Subcutaneous adipose tissue (tissue), 4 donors: ENCODE results near the gene PEX10. TPM values are rescaled to one million over a fixed set of nuclear protein-coding genes. Genes with fewer than 3 reads are reported as not detected.

Source experiments
- CTCF ChIP-seq: fragments of 450-650 bp; IDR thresholded peaks from one replicate; pipeline ENCODE4 v1.5.1; 2016; ENCODE audit warnings: low read depth, mild to moderate bottlenecking, control low read depth, antibody characterized with exemption, moderate library complexity
- total RNA-seq, 4 donors: library from RNA; depleted of rRNA; stranded (reverse); fragments of >200 nt; gene quantifications; one replicate each; pipeline ENCODE4 v1.1.0, GENCODE V29; 2016

PEX10 gene
- total RNA-seq, 4 donors from 2014 or later, result 16.0 to 45.0 (median 27.3) TPM

GRCh38 chr1:2446861-2447260 is 34.5 kb upstream of the PEX10 start:
- TF ChIP-seq CTCF, result no peak

DNA sequence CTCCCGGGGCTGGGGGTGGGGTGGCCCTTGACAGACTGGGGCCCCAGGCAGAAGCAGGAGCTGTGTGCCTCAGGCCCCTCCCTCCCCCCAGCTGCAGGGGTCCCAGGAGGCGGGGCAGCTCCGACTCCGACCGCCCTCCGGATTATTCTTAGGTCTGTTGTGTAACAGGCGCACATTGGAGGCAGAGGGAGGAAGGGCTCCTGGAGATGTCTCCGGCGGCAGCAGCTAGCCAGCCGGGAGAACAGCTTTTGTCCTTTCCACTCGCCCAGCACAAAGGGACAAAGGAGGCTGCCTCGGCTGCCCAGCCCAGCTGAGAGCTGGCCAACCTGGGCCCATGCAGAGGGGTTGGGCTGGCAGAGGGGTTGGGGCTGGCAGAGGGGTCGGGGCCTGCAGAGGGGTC is 34.0 kb upstream of the PEX10 start:
- TF ChIP-seq CTCF, result no peak

DNA sequence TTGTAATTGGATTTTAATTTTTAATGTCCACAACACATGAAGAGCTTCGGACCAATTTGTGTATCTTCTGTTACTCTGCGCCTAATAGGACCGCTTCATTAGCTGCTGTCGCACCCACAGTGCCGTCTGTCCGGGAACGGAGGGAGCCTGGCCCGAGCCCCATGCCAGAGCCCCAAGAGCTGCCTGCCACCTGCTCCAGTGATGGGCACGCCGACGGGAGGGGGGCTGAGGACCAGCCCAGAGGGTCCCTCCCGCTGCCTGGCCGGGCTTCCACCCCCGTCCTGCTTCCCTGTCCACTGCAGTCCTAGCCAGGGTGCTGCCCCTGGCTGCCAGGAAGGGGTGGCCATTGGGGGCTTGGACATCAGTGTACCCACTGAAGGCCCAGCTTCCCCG is 33.5 kb upstream of the PEX10 start:
- no peak for TF ChIP-seq CTCF

DNA sequence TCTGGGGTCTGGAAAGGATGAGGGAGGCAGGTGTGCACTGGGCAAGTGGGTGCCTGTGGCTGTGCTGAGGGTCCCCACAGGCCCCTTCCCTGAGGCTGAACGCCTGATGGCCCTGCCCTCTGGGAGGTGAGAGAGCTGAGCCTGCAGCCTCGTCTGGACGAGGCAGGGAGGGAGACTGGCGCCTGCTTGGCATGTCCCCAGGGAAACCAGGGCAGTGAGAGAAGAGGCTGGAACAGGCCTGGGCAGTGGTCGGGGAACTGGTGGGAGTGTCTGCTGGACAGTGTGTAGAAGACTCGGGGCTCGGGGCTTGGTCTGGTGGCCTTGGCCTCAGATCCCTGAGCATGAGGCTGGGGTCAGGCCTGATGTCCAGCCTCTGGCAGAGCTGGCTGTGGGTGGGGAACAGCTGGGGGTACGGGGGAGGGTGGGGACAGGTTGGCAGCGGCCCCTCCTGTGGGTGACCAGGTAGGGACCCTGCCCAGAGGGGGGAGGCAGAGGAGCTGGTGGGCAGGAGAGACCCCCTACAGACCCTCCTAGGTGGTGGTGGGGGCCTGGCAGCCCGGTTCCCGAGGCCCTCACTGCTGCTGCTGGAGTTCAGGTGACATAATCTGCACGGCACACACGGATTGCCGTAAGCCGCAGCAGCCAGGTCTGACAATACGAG is 32.9 kb upstream of the PEX10 start:
- TF ChIP-seq CTCF, result no peak

DNA sequence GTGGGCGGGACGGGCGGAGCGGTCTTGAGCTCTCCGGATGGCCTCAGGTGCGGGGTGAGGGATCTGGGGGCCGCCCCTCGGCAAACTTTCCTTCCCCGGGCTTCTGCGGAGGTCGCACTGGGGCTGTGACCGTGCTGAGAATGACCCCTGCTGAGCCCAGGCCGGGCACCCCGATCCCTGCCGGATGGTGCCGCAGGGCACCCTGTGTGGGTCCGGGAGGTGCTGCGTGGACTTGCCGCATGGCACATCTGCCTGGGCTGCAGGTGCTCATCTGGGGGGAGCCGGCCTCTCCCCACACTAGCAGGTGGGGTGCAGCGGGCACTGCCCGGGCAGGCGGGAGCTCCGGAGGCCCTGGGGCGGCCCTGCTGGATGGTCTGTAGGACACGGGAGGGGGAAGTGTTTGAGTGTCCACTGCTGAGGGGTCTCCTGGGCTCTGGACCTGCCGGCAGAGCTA is 31.8 kb upstream of the PEX10 start:
- no peak for TF ChIP-seq CTCF

GRCh38 chr1:2443277-2444137 is 31.1 kb upstream of the PEX10 start:
- no peak for TF ChIP-seq CTCF

DNA sequence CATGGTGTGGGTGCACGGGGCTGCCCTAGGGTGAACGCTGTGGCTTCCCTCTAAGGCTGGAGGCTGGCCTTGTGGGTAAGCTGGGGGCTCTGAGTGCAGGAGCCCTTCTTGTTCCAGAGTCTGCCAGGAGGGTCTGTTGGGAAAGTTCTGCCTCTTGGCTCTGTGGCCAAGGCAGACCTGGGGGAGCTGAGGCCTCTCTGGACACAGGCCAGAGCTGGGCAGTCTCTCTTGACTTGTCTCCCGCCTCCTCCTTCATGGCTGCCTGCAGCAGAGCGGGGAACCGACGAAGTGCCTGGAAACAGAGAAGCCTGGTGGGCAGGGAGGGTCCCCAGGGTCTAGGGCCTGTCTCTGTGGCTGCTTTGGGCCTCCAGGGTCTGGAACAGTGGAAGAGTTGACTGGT is 30.3 kb upstream of the PEX10 start:
- TF ChIP-seq CTCF, result no peak
